Measurements from ENCODE around the gene EPB41L2.

DNA sequence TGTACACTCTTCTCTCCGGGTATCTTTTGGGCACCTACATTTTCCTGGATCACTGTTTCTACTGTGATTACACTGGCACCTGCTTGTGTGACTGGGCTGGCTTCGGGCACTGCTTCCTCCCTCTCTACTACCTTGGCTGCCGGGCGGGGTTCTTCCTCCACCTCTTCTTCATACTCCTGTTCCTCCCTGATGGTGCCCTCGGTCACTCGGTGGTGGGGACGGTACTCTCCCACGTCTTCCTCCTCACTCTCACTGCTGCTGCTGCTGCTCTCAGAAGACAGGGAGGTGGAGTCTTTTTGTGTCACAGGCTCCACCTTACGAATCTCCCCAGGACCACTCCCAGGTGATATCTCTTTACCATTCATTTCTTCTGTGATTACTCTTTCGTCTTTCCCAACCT lies 193.4 kb downstream of the EPB41L2 start:
- TF ChIP-seq, protein P1, sequence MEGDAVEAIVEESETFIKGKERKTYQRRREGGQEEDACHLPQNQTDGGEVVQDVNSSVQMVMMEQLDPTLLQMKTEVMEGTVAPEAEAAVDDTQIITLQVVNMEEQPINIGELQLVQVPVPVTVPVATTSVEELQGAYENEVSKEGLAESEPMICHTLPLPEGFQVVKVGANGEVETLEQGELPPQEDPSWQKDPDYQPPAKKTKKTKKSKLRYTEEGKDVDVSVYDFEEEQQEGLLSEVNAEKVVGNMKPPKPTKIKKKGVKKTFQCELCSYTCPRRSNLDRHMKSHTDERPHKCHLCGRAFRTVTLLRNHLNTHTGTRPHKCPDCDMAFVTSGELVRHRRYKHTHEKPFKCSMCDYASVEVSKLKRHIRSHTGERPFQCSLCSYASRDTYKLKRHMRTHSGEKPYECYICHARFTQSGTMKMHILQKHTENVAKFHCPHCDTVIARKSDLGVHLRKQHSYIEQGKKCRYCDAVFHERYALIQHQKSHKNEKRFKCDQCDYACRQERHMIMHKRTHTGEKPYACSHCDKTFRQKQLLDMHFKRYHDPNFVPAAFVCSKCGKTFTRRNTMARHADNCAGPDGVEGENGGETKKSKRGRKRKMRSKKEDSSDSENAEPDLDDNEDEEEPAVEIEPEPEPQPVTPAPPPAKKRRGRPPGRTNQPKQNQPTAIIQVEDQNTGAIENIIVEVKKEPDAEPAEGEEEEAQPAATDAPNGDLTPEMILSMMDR (IDR thresholded peaks at IDR 0.05) = no peak
- TF ChIP-seq EZH2phosphoT487 (IDR thresholded peaks at IDR 0.05) = no peak
